Calu3 (cell line): Measurements from ENCODE around the gene ZNF780B. TPM values are rescaled to one million over a fixed set of nuclear protein-coding genes. Genes with fewer than 3 reads are reported as not detected.

Experiments
- BruUV-seq: library from RNA; stranded (reverse); fragments of 400-500 nt; replicated peaks from 2 replicates; lab custom pipeline; 2021; lab: Mats Ljungman, UMichigan
- CTCF ChIA-PET: fragments of 300-600 bp; sonication (Branson Sonifier 250); formaldehyde crosslinking; loops from one replicate; lab custom pipeline; 2022; ENCODE audit warnings: antibody characterized with exemption; lab: Charles Lee
- DNase-seq: peaks from one replicate; pipeline ENCODE4 v3.0.0; 2022
- H3K27ac Mint-ChIP-seq: one replicate; pipeline ENCODE4 v1.8.0; 2022; ENCODE audit warnings: mixed read lengths; ENCODE audit not compliant: unreplicated experiment
- H3K27me3 Mint-ChIP-seq: one replicate; pipeline ENCODE4 v1.8.0; 2022; ENCODE audit warnings: mixed read lengths; ENCODE audit not compliant: unreplicated experiment
- H3K36me3 Mint-ChIP-seq: one replicate; pipeline ENCODE4 v1.8.0; 2022; ENCODE audit warnings: mild to moderate bottlenecking, moderate library complexity, mixed read lengths; ENCODE audit not compliant: insufficient read depth, unreplicated experiment
- H3K4me1 Mint-ChIP-seq: one replicate; pipeline ENCODE4 v1.8.0; 2022; ENCODE audit warnings: mild to moderate bottlenecking, low read depth, mixed read lengths; ENCODE audit not compliant: unreplicated experiment
- H3K4me3 Mint-ChIP-seq: one replicate; pipeline ENCODE4 v1.8.0; 2022; ENCODE audit warnings: mild to moderate bottlenecking, low read depth, moderate library complexity, mixed read lengths; ENCODE audit not compliant: unreplicated experiment
- H3K9me3 Mint-ChIP-seq: one replicate; pipeline ENCODE4 v1.8.0; 2022; ENCODE audit warnings: low read depth, mixed read lengths; ENCODE audit not compliant: unreplicated experiment
- intact Hi-C: fragments of 100-400 bp; cut with micrococcal nuclease; formaldehyde crosslinking; loops from one replicate; pipeline ENCODE4 v1.10.0; 2022; ENCODE audit not compliant: unreplicated experiment
- total RNA-seq: library from RNA; stranded (reverse); gene quantifications from 2 replicates; pipeline ENCODE4 v1.2.3, GENCODE V29; 2022
- TF ChIP-seq, protein P1 (sequence below): fragments of 200-600 bp; IDR thresholded peaks from one replicate; pipeline ENCODE4 v1.8.0; 2022; ENCODE audit warnings: antibody characterized with exemption; ENCODE audit not compliant: unreplicated experiment

ZNF780B gene
- total RNA-seq, 1 experiment from 2014 or later = 30.2 TPM

GRCh38 chr19:40023969-40024368 lies 32.1 kb downstream of the ZNF780B start:
- intact Hi-C loops = no loop called here
- Mint-ChIP-seq H3K4me1 (no peaks in the 10 kb centered on the region), H3K27me3 (no peaks in the 10 kb centered on the region), H3K4me3 (no peak overlapping the region), H3K36me3 (peaks cover 11% of the 10 kb centered on the region), H3K9me3 (peaks cover 35% of the 10 kb centered on the region), H3K27ac (no peak overlapping the region)
- no TSS peak for BruUV-seq
- TF ChIP-seq, protein P1, sequence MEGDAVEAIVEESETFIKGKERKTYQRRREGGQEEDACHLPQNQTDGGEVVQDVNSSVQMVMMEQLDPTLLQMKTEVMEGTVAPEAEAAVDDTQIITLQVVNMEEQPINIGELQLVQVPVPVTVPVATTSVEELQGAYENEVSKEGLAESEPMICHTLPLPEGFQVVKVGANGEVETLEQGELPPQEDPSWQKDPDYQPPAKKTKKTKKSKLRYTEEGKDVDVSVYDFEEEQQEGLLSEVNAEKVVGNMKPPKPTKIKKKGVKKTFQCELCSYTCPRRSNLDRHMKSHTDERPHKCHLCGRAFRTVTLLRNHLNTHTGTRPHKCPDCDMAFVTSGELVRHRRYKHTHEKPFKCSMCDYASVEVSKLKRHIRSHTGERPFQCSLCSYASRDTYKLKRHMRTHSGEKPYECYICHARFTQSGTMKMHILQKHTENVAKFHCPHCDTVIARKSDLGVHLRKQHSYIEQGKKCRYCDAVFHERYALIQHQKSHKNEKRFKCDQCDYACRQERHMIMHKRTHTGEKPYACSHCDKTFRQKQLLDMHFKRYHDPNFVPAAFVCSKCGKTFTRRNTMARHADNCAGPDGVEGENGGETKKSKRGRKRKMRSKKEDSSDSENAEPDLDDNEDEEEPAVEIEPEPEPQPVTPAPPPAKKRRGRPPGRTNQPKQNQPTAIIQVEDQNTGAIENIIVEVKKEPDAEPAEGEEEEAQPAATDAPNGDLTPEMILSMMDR = no peak
- CTCF ChIA-PET = no interaction called here
- no peak for DNase-seq

- TF ChIP-seq, protein P1 = no peak
- Mint-ChIP-seq H3K4me3 (no peak overlapping the region), H3K36me3 (peaks cover 5% of the 10 kb centered on the region), H3K9me3 (peaks cover 22% of the 10 kb centered on the region), H3K27ac (no peak overlapping the region), H3K4me1 (no peaks in the 10 kb centered on the region), H3K27me3 (no peaks in the 10 kb centered on the region)
- intact Hi-C loops = no loop called here
- DNase-seq = no peak
- BruUV-seq = no TSS peak
- CTCF ChIA-PET = no interaction called here
Observed at GRCh38 chr19:40013991-40014390, 42.0 kb downstream of the ZNF780B start.

- TF ChIP-seq, protein P1 = no peak
- CTCF ChIA-PET = no interaction called here
Observed at GRCh38 chr19:40009674-40010073, 46.4 kb downstream of the ZNF780B start.

DNA sequence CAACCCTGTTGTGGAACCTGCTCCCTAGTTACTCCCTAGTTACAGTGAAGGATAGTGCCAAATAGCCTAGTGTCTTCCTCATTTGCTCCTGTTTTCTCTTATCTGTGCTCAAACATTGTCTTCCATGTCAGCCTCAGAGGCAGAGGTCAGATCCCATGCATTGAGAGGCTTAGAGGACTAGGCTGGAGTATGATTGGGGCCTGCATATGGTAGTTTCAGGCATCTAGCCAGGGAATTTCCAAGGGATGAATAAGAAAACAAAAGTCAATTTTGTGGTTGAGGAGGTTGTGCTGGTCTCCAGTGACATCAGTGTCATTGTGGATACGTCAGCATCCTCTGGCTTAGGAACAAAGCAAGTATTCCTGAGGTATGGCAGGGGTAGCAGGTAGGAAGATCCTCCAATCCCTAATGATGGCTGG lies 49.7 kb downstream of the ZNF780B start:
- H3K9me3 Mint-ChIP-seq = peaks cover 7% of the 10 kb centered on the region
- H3K36me3 Mint-ChIP-seq = peaks cover 5% of the 10 kb centered on the region
- intact Hi-C loops = no loop called here
- TF ChIP-seq, protein P1 = no peak
- no peaks in the 10 kb centered on the region for H3K27me3 Mint-ChIP-seq
- H3K4me3 Mint-ChIP-seq = no peak overlapping the region
- DNase-seq = peak; percentile 31
- peak overlapping the region; percentile 28 for H3K27ac Mint-ChIP-seq
- BruUV-seq = no TSS peak
- H3K4me1 Mint-ChIP-seq = peaks cover 9% of the 10 kb centered on the region
- CTCF ChIA-PET = no interaction called here

More at GRCh38 chr19:40009674-40010073, 46.4 kb downstream of the ZNF780B start:
- no peak overlapping the region for H3K27ac Mint-ChIP-seq
- no peak for DNase-seq
- no TSS peak for BruUV-seq
- peaks cover 20% of the 10 kb centered on the region for H3K9me3 Mint-ChIP-seq
- H3K4me3 Mint-ChIP-seq = no peak overlapping the region
- intact Hi-C loops = no loop called here
- H3K27me3 Mint-ChIP-seq = no peaks in the 10 kb centered on the region
- peaks cover 9% of the 10 kb centered on the region for H3K4me1 Mint-ChIP-seq
- H3K36me3 Mint-ChIP-seq = peaks cover 5% of the 10 kb centered on the region
